Measurements from ENCODE around the gene SPINK6. TPM values are rescaled to one million over a fixed set of nuclear protein-coding genes. Genes with fewer than 3 reads are reported as not detected.

The SPINK6 gene
- total RNA-seq, 1 experiment from 2014 or later = not detected

DNA sequence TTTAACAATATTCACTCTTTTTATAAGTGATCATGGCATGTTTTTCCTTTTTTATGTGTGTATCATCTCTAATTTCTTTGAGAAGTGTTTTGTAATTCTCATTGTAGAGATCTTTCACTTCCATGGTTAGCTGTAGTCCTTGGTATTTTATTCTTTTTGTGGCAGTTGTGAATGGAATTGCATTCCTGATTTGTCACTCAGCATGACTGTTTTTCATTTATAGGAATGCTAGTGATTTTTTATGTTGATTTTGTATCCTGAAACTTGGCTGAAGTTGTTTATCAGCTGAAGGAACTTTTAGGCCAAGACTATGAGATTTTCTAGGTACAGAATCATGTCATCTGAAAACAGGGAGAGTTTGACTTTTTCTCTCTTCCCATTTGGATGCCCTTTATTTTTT, 52.6 kb downstream of the SPINK6 start:
- Histone ChIP-seq H3K9me3 (replicated peaks) (no peaks in the 10 kb centered on the region), H3K4me3 (no peak overlapping the region), H3K4me1 (no peaks in the 10 kb centered on the region), H3K27ac (no peak overlapping the region), H3K27me3 (no peaks in the 10 kb centered on the region), H3K36me3 (no peaks in the 10 kb centered on the region)
- DNase-seq = no peak

- H3K27ac ChIP-seq = no peak overlapping the region
- no peak for DNase-seq
- no peaks in the 10 kb centered on the region for H3K4me1 ChIP-seq
Observed at GRCh38 chr5:148259288-148259687, 56.4 kb downstream of the SPINK6 start.

DNA sequence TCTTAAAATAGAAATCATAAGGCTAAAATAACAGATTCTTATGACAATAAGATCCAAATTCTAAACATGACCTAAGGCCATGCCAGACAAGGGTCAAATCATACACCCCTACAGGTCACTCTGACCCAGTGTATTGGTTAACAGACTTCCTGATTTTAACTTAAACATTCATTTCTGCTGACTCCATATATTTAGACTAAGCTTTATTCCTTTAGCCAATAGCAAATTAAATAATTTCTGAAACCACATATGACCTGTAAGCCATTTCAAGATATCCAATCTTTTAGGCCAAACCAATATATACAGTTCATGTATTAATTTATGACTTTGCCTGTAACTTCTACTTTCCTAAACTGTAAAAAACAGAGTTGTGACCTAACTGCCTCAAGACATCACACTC, 58.4 kb downstream of the SPINK6 start:
- no peak for DNase-seq

More at GRCh38 chr5:148259288-148259687, 56.4 kb downstream of the SPINK6 start:
- Histone ChIP-seq H3K36me3 (no peaks in the 10 kb centered on the region), H3K4me3 (no peak overlapping the region), H3K9me3 (replicated peaks) (no peaks in the 10 kb centered on the region), H3K27me3 (no peaks in the 10 kb centered on the region)

More for the DNA sequence above, 58.4 kb downstream of the SPINK6 start:
- H3K27ac ChIP-seq = no peak overlapping the region
- H3K9me3 ChIP-seq (replicated peaks) = no peaks in the 10 kb centered on the region
- no peaks in the 10 kb centered on the region for H3K4me1 ChIP-seq
- no peak overlapping the region for H3K4me3 ChIP-seq
- H3K36me3 ChIP-seq = no peaks in the 10 kb centered on the region
- H3K27me3 ChIP-seq = no peaks in the 10 kb centered on the region

Other genes with a start within 250 kb of the SPINK6 start
- 0.91 and 1.3 TPM in 2 replicates for gene SPINK5, start 139.1 kb upstream of the SPINK6 start, total RNA-seq (2014; rRNA removed; shearing (Covaris generic))
- gene SPINK14, start 34.5 kb upstream of the SPINK6 start, total RNA-seq (2014; rRNA removed; shearing (Covaris generic)) = not detected in 2 replicates
- not detected in 2 replicates for gene MARCOL, start 35.5 kb downstream of the SPINK6 start, total RNA-seq (2014; rRNA removed; shearing (Covaris generic))
- gene SPINK13, start 65.8 kb downstream of the SPINK6 start, total RNA-seq (2014; rRNA removed; shearing (Covaris generic)) = not detected in 2 replicates
- gene SPINK7, start 109.4 kb downstream of the SPINK6 start, total RNA-seq (2014; rRNA removed; shearing (Covaris generic)) = not detected in 2 replicates
- not detected in 2 replicates for gene SPINK9, start 132.5 kb downstream of the SPINK6 start, total RNA-seq (2014; rRNA removed; shearing (Covaris generic))
- gene FBXO38, start 180.9 kb downstream of the SPINK6 start, total RNA-seq (2014; rRNA removed; shearing (Covaris generic)) = 43.9 and 49.9 TPM in 2 replicates

Measured in SJCRH30 (cell line).